CD4-positive, alpha-beta T cell treated with Interleukin-6 at 100 ng/mL for 8 hours (primary cell): ENCODE measurements around the gene CLMP.
"Not testable (repeated sequence)": the region's sequence is repeated elsewhere in the genome, so short reads cannot be mapped to it uniquely, and the experiment has no call there.

Source experiments
- DNase-seq: peaks from one replicate; pipeline ENCODE4 v3.0.0-alpha.2; 2020; ENCODE audit warnings: mixed read lengths, low spot score

Gene CLMP

GRCh38 chr11:123135863-123136446, 59.1 kb downstream of the CLMP start:
- no peak for DNase-seq

DNA sequence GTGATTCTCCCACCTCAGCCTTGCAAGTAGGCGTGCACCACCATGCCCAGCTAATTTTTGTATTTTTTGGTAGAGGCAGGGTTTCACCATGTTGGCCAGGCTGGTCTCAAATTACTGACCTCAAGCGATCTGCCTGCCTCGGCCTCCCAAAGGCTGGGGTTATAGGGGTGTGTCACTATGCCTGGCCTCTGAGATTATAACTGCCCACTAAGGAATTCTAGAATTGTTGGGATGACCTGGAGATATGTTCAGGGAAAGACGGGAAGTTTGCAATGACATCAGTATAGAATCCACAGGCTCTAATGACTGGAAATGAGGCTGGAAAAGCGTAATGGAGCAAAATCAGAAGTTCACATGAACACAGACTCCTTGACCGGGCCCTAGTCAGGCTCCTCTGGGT, 62.2 kb downstream of the CLMP start:
- no peak for DNase-seq

DNA sequence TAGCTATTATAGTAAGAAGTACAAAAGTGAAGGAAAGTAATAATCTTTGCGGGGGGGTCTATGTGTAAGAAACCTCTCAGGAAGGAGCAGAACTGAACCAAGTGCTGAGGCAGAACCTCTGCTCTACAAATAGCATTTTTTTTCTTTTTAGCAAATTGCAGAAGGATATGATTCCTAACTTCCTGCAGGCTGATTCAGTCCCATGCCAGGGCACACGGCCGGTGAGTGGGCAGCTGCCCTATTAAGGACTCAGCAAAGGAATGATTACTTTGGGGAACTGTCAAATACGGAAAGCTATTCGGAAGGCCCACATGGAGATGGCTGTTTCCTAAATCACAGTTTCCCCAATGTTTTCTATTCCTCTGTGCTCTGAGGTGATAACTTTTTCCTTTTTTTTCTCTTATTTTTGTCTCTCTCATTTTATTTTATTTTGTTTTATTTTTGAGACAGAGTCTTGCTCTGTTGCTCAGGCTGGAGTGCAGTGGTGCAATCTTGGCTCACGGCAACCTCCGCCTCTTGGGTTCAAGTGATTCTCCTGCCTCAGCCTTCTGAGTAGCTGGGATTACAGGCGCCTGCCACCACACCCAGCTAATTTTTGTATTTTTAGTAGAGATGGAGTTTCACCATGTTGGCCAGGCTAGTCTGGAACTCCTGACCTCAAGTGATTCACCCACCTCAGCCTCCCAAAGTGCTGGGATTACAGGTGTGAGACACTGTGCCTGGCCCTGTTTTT, 62.8 kb downstream of the CLMP start:
- not testable (repeated sequence) for DNase-seq

GRCh38 chr11:123129920-123130319, 65.1 kb downstream of the CLMP start:
- no peak for DNase-seq

DNA sequence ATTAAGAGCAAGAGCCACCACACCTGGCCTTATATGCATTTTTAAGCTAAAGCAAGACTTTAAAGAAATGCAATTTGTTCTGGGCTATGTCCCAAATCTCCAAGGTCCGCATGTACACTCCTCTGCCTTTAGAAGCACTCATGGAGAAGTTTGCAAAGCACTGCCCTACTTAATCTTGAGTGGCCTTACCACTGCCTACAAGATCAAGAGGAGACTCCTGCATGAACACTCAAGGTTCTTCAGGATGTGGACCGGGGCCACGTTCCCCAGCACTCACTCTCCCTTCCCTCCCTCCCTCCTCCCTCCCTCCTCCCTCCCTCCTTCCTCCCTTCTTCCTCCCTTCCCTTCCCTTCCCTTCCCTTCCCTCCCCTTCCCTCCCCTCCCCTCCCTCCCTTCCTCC, 69.9 kb downstream of the CLMP start:
- no peak for DNase-seq

- no peak for DNase-seq
These were observed 72.2 kb downstream of the CLMP start for GRCh38 chr11:123122852-123123251.

DNA sequence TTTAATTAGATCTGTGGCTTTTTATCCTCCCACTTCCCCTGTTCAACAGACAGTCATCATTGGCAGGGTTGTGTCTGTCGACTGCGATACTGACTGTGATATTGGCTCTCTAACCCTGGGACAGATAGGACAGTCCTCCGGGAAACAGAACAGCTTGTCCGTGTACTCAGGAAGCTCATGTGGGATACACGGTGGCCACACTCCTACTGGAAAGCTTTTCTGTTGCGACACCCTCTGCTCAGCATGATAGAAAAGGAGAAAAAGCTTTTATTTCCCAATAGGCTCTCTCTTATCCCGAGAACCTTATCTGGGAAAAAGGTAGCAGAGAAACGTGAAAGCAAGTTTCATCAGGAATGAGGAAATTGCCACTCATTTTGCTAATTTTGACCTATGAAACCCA, 72.7 kb downstream of the CLMP start:
- DNase-seq: no peak

GRCh38 chr11:123116486-123116885, 78.6 kb downstream of the CLMP start:
- DNase-seq: no peak

- peak; percentile 49 for DNase-seq
These were observed 83.6 kb downstream of the CLMP start for GRCh38 chr11:123111465-123111864.

- no peak for DNase-seq
These were observed 84.7 kb downstream of the CLMP start for GRCh38 chr11:123110397-123110796.

- DNase-seq: no peak
These were observed 87.0 kb downstream of the CLMP start for GRCh38 chr11:123107945-123108495.

DNA sequence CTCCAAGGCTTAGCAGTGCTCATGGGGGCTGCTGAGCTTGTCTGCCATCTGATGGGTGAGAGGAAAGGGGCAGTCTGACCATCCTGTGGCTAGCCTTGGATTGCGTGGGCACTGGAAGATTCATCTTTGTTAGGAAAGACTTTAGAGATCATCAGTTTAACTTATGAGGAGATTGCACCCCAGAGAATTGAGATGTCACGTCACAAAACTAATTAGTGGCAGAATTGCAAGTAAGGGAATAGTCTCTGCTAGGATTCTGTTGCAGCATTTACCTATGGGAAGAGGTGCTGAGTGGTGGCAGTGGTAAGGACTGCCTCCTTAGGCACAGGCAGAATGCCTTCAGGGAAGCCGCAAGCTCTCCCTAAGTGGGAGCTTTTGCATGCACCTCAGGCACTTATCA, 90.4 kb downstream of the CLMP start:
- DNase-seq: no peak

GRCh38 chr11:123103326-123103980, 91.6 kb downstream of the CLMP start:
- DNase-seq: peak; percentile 52

- no peak for DNase-seq
These were observed 94.5 kb downstream of the CLMP start for GRCh38 chr11:123100379-123101085.

DNA sequence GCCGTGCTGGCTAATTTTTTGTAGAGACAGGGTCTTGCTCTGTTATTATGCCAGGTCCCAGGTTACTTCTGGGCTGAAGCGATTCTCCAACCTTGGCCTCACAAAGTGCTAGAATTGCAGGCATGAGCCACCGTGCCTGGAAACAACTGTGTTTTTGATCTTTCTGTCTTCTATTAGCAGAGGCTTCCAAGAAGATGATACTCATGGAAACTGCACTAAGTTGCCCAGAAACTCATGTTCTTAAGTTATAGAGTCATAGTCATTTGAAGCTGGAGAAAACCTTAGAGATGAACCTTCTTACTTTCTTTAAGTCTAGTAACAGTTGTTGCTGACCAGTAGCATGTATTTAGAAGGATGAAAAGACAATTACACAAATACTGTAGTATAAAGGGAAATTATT, 96.1 kb downstream of the CLMP start:
- DNase-seq: no peak

- no peak for DNase-seq
These were observed 101.3 kb downstream of the CLMP start for GRCh38 chr11:123093739-123094138.

- no peak for DNase-seq
These were observed 103.5 kb downstream of the CLMP start for GRCh38 chr11:123091506-123091905.

DNA sequence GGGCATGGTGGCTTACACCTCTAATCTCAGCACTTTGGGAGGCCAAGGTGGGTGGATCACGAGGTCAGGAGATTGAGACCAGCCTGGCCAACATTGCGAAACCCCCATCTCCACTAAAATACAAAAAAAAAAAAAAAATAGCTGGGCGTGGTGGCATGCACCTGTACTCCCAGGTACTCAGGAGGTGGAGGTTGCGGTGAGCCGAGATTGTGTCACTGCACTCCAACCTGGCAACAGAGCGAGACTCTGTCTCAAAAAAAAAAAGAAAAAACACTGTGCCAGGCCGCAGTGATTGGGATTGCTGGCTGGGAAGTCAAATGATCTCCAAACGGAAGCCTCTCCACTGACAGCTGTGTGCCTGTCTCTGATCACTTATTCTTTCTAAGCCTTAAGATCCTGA, 104.9 kb downstream of the CLMP start:
- DNase-seq: not testable (repeated sequence)

- not testable (repeated sequence) for DNase-seq
These were observed 106.2 kb downstream of the CLMP start for GRCh38 chr11:123088896-123089295.

GRCh38 chr11:123087657-123088056, 107.4 kb downstream of the CLMP start:
- DNase-seq: peak; percentile 60

- peak; percentile 21 for DNase-seq
These were observed 108.7 kb downstream of the CLMP start for GRCh38 chr11:123086305-123086704.

DNA sequence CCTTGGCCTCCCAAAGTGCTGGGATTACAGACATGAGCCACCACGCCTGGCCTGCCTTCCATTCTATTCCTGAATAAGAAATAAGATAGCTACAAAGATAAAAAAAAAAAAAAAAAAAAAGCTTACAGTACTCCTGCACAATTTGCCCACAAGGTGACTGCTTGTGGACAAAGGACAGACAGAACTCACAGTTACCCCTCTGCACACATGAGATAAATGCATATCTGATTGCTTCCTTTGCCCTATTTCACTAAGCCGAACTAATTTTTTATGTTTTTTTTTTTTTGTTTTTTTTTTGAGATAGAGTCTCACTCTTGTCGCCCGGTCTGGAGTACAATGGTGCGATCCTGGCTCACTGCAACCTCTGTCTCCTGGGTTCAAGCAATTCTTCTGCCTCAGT, 109.6 kb downstream of the CLMP start:
- no peak for DNase-seq
